Measurements from ENCODE around the gene CRISPLD2.
"Not testable (repeated sequence)": the region's sequence is repeated elsewhere in the genome, so short reads cannot be mapped to it uniquely, and the experiment has no call there.

Gene CRISPLD2

GRCh38 chr16:84919269-84919668 is 99.5 kb downstream of the CRISPLD2 start:
- DNase-seq, result no peak

DNA sequence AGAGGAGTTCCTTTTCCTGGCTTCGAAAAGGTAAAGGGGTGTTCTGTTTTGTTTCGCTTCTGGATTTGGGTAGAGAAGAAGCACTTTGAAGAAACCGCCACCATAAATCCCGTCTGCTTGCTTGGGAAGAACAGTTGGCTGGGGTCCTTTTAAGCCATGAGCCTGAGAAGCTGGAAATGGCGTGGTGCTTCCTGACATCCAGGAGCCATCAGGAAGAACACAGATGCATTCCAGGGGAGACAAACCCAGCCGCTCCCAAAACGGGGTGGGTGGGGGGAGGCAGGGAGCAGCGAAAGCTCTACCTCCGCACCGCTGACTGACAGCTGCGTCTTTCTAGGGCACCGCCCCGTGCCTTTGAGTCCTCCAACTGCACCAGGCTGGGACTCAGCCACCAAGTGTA is 99.9 kb downstream of the CRISPLD2 start:
- no peak for DNase-seq

DNA sequence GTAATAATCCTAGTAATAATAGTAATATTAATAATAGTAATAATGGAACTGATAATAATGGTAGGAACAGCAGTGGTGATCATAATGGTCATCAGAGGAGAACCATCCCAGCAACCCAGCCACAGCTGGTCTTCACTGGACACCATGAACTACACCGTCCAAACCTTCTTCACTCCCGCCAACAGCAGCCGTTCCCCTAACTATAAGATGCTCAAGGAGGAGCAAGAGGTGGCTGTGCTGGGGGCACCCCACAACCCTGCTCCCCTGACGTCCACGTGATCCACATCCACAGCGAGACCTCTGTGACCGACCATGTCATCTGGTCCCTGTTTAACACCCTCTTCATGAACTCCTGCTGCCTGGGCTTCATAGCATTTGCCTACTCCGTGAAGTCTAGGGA is 100.5 kb downstream of the CRISPLD2 start:
- DNase-seq, result no peak

- DNase-seq, result no peak
Measured at GRCh38 chr16:84922351-84923120, 102.8 kb downstream of the CRISPLD2 start.

- no peak for DNase-seq
Measured at GRCh38 chr16:84924331-84925091, 104.7 kb downstream of the CRISPLD2 start.

DNA sequence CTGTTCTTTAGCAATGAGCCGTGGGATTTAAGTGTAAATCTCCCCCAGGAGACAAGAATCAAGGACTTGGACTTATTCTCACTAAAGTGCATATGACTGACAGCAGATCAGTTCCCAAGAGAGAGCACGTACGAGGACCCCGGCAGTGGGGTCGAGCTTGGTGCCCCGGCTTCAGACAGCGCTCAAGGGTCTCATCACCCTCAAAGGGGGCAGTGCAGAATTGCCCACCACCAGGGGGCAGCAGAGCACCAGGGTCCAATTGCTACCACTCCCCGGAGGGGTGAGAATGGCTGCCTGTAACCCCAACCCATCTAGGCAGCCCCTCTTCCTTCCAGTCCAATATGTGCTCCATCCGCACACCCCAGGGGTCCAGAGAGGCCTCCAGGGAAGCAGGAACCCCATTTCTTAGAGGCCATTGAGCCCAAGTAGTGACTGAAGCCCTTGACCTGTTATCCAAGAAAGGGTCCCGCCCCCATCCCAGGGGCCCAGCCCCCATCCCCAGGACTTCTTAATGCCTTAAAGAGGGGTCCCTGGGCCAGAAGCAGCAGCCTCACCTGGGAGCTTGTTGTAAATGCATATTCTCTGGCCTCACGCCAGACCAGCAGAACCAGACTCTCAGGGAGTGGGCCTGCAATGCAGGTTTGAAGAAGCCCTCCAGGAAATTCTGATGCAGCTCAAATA is 105.4 kb downstream of the CRISPLD2 start:
- peak; percentile 55 for DNase-seq

DNA sequence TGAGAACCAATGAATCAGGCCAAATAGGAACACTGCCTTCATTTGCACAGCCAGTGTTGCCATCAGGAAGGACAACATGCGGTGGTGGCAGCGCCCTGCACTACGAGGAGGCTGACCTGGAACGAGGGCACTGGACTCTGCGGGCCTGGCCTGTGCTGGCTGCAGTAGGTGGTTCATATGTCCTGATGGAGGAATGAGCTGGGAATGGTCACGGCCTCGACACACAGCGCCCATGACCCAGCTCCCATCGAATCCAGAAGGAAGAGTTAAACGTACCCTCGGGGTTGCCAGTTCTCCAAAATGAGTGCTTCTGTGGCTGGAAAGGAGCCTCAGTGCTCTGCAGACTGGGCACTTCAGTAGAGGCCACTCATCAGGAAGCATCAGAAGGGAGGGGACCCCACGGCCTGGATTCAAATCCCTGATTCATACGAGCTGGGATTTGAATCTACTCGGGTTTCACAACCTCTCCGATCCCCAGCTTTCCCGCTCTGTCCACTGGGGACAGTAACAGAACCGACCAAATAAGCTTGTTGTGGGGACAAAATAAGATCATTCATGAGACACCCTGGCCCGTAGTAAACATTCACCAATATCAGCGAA is 106.1 kb downstream of the CRISPLD2 start:
- no peak for DNase-seq

GRCh38 chr16:84926462-84926861 is 106.7 kb downstream of the CRISPLD2 start:
- DNase-seq, result no peak

DNA sequence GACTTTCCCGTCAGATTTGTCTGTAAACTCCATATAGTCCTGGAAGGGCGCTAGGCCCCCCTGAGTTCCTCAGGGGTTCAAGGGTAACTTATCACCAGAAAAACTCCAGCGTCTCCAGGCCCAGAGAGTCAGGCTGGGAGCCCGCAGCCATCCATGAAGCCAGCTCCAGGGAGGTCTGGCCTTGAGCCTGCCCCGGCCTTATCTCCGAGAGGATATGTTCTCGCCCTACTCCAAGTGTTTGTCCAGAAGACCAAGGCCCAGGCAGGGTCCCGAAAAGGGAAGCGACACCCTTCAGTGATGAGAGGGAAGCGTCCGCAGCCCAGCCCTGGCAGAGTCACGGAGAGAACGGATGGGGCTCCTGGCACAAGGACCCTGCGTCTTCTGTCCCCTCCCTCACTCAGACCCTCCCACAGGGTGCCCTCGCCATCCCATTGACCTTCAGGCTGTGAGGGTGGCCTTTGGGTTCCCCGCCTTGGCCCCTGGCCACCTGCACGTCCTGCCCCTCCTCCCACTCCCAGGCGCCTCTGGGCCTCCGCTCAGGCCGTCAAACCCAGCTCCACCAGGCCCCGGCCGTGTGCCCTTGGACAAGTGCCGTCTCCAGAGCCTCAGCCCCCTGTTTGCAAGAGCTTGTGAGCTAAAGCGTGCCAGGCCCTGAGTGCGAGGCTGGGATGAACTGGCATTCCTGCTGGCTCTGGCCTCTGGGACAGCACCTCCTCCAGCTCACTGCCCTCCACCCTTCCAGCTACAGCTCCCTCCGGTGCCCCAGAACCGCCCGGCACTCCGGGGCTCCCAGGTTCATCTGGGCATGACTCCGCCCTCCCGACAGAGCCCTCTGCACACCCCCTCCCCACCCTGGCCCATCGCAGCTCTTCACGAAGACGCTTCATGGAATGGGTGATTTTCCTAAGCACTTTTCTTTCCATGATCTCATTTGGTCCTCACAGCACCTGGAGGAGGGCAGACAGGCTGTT is 108.1 kb downstream of the CRISPLD2 start:
- no peak for DNase-seq

DNA sequence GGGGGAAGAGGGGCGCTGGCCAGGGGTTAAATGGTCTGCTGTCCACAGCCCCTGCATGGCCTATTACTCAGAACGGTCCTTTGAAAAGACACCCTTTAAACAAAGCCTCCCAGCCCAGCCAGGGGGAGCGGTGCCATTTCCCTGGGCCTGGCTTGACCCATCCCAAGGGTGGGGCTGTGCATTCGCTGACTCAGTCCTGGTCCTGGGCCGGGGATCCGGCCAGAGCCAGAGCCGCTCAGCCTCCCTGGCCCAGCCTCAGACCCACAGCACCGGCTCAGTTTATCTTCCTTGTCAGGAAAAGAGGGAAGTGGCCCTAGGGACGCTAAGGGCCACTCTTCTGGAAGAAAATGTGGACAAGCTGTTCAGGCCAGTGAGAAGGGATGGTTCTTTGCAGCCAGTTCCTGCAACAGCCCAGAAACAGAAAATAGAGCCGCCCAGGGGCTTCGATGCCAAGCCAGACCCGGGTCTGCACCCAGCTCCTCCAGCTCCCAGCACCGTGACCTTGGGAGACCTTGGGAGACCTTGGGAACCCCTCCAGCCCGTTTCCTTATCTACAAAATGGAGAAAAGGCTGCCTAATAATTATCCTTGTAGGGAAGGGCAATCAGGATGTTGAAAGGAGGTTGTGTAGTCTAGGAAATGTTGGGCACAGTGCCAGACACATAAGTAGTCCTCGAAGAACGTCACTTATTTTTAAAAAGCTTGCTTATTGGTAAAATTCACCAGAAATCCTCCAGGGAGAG is 109.1 kb downstream of the CRISPLD2 start:
- no peak for DNase-seq

GRCh38 chr16:84929421-84930297 is 109.9 kb downstream of the CRISPLD2 start:
- no peak for DNase-seq

GRCh38 chr16:84930298-84931106 is 110.7 kb downstream of the CRISPLD2 start:
- DNase-seq, result no peak

GRCh38 chr16:84931107-84931494 is 111.3 kb downstream of the CRISPLD2 start:
- DNase-seq, result no peak

DNA sequence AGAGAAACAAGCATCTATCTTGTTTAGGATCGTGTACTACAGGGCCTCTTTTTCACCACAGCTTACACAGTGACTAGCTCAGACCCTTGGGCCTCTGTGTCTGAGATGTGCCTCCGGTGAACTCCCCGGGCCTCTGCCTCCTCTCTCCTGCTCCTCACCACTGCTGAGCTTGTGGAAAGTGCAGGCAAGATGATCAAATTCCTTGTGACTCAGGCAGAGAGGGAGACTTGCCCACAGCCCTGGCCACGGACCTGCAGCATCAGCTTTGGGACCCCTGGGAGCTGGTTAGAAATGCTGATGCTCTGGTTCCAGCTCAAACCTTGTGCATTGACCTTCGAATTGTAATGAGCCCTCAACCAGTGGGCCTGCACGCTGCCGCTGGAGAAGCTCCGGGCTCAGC is 111.7 kb downstream of the CRISPLD2 start:
- no peak for DNase-seq

DNA sequence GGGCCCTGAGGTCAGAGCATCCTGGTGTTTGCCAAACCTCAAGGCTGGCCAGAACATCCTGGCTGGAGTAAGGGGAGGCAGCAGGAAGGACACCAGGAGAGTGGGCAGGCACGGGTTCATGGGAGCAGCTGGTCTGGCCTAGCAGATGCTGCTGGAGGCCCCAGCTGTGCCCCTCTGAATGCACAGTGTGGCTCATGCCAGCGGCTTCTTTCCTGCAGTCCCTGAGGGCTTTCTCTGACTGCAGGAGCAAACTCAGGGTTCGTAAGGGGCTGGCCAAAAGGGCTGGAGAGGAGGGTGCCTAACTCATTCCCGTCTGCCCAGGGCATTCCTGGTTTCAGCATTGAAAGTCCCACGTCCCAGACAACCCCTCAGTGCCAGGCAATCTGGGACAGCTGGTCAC is 112.9 kb downstream of the CRISPLD2 start:
- no peak for DNase-seq

DNA sequence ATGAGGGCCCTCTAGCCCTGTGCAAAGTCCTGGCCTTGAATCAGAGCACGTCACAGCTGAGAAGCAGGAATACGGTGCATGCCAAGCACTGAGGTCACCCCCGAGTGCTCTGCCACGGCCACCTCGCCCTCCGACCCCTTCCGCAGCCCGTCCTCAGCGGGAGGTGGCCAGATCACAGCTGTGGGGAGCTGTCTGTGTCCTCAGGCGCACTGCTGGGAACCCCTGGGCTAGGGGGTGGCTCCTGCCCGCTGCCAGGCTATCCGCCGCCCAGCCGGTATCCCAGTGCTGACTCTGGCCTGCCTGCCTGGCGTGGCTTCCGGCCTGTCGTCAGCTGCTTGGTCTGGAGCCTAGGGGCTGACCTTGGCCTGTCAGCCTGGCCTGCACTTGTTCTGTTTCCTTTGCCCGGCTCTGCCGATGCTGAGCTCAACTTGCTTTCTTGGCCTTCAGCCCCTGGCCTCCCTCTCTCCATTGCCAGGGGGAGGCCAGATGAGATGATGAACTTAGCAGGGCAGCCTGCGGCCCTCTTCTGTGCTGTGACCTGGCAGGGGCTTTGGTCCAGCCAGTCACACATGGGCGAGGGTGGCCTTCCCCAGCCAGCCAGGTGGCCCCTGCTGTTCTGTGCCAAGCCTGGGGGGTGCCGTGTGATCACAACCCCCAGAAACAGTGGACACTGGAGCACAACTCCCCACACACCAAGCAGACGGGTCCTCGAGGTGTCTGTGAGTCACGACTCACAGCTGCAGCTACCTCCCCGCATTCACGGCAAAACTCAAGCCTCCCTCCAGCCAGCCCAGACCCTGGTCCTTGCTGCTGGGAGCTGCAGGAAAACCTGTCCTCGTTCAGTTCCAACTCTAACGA is 114.2 kb downstream of the CRISPLD2 start:
- no peak for DNase-seq

GRCh38 chr16:84937196-84938005 is 117.6 kb downstream of the CRISPLD2 start:
- DNase-seq, result no peak

DNA sequence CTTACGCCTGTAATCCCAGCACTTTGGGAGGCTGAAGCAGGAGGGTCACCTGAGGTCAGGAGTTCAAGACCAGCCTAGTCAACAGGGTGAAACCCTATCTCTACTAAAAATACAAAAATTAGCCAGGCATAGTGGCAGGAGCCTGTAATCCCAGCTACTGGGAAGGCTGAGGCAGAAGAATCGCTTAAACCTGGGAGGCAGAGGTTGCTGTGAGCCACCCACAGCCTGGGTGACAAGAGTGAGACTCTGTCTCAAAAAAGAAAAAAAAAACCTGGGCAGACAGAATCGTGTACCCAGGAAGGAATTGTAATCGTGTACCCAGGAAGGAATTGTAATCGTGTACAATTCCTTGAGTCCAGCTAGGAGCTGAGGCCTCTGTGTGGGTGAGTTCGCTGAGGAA is 118.8 kb downstream of the CRISPLD2 start:
- DNase-seq, result not testable (repeated sequence)

All from stimulated activated naive CD4-positive, alpha-beta T cell treated with Interleukin-2 at 50 U/mL for 16 hours (primary cell).